Adrenal gland (tissue), 5 donors: Measurements from ENCODE around the gene KCNIP2.

Experiments used
- POLR2A ChIP-seq, 2 donors: fragments of 450-650 bp; IDR thresholded peaks; one replicate each; pipeline ENCODE4 v1.6.1; 2017; ENCODE audit warnings: antibody characterized with exemption in 2 of 2, mild to moderate bottlenecking in 2 of 2, moderate library complexity in 1 of 2
- TF ChIP-seq, protein P1 (sequence below), 6 experiments: fragments of 450-650 bp in 4 of 6; fragments of 200-600 bp in 2 of 6; sonication (generic) in 1 of 6; IDR thresholded peaks; 1 replicate in 5 of 6; 2 replicates in 1 of 6; pipeline versions ENCODE4 v1.5.1 to v1.8.0; 2016 to 2021; ENCODE audit warnings: antibody characterized with exemption in 6 of 6, mild to moderate bottlenecking in 2 of 6, moderate library complexity in 1 of 6
- donor health status: DM: no; HTN: no; CAD: no.

GRCh38 chr10:101793526-101793925, 50.1 kb downstream of the KCNIP2 start:
- TF ChIP-seq, protein P1, sequence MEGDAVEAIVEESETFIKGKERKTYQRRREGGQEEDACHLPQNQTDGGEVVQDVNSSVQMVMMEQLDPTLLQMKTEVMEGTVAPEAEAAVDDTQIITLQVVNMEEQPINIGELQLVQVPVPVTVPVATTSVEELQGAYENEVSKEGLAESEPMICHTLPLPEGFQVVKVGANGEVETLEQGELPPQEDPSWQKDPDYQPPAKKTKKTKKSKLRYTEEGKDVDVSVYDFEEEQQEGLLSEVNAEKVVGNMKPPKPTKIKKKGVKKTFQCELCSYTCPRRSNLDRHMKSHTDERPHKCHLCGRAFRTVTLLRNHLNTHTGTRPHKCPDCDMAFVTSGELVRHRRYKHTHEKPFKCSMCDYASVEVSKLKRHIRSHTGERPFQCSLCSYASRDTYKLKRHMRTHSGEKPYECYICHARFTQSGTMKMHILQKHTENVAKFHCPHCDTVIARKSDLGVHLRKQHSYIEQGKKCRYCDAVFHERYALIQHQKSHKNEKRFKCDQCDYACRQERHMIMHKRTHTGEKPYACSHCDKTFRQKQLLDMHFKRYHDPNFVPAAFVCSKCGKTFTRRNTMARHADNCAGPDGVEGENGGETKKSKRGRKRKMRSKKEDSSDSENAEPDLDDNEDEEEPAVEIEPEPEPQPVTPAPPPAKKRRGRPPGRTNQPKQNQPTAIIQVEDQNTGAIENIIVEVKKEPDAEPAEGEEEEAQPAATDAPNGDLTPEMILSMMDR (IDR thresholded peaks at IDR 0.05) = no peak
- no peak for TF ChIP-seq POLR2A (IDR thresholded peaks at IDR 0.05)
